Endodermal cell (in vitro differentiated cells): ENCODE data around the gene MKRN2OS. TPM values are rescaled to one million over a fixed set of nuclear protein-coding genes. Genes with fewer than 3 reads are reported as not detected.

Experiments
- DNase-seq: peaks from one replicate; pipeline ENCODE4 v3.0.0-alpha.2; 2017
- H3K27ac ChIP-seq: 2 replicates; pipeline ENCODE4 v1.5.1; 2013; ENCODE audit warnings: mild to moderate bottlenecking, low read depth, low read length, moderate library complexity
- H3K27me3 ChIP-seq: 2 replicates; pipeline ENCODE4 v1.6.1; 2013; ENCODE audit warnings: mild to moderate bottlenecking, low read length, moderate library complexity; ENCODE audit not compliant: insufficient read depth, control insufficient read depth, poor library complexity, severe bottlenecking
- H3K36me3 ChIP-seq: 2 replicates; pipeline ENCODE4 v1.7.0; 2013; ENCODE audit warnings: mild to moderate bottlenecking, low read length, moderate library complexity; ENCODE audit not compliant: control insufficient read depth, insufficient read depth
- H3K4me1 ChIP-seq: one replicate; pipeline ENCODE4 v1.7.0; 2013; ENCODE audit warnings: low read length; ENCODE audit not compliant: control insufficient read depth, insufficient read depth
- H3K4me3 ChIP-seq: 2 replicates; pipeline ENCODE4 v1.5.1; 2013; ENCODE audit warnings: mild to moderate bottlenecking, low read length, moderate library complexity
- H3K9ac ChIP-seq: 2 replicates; pipeline ENCODE4 v1.6.1; 2013; ENCODE audit warnings: mild to moderate bottlenecking, low read length, moderate library complexity; ENCODE audit not compliant: poor library complexity, severe bottlenecking; ENCODE audit errors: extremely low read depth
- H3K9me3 ChIP-seq: 2 replicates; pipeline ENCODE4 v1.6.1; 2013; ENCODE audit warnings: mild to moderate bottlenecking, low read length, moderate library complexity; ENCODE audit not compliant: control insufficient read depth
- H3K27ac Mint-ChIP-seq: 2 replicates; pipeline ENCODE4 v1.8.0; 2020; ENCODE audit warnings: mixed read lengths
- H3K27me3 Mint-ChIP-seq: 2 replicates; pipeline ENCODE4 v1.8.0; 2021; ENCODE audit warnings: mild to moderate bottlenecking, mixed read lengths; ENCODE audit not compliant: insufficient read depth
- H3K36me3 Mint-ChIP-seq: 2 replicates; pipeline ENCODE4 v1.8.0; 2020; ENCODE audit warnings: low read depth, mixed read lengths
- H3K4me1 Mint-ChIP-seq: 2 replicates; pipeline ENCODE4 v1.8.0; 2020; ENCODE audit warnings: mixed read lengths
- H3K4me3 Mint-ChIP-seq: 2 replicates; pipeline ENCODE4 v1.8.0; 2020; ENCODE audit warnings: mild to moderate bottlenecking, moderate library complexity, mixed read lengths
- H3K9me3 Mint-ChIP-seq: 2 replicates; pipeline ENCODE4 v1.8.0; 2020; ENCODE audit warnings: mild to moderate bottlenecking, mixed read lengths
- CTCF ChIP-seq: fragments of 200-600 bp; sonication (generic); conservative IDR thresholded peaks from 2 replicates; pipeline ENCODE4 v1.5.0; 2021; ENCODE audit warnings: antibody characterized with exemption, mild to moderate bottlenecking
- WGBS, 2 experiments: methylation state at CpG; one replicate each; pipeline versions ENCODE4 v1.1.5 to v1.1.7; 2013; ENCODE audit warnings: missing lambda C conversion rate in 2 of 2, mixed read lengths in 1 of 2; ENCODE audit not compliant: insufficient coverage in 1 of 2, insufficient read length in 1 of 2; 5-methylcytosine and 5-hydroxymethylcytosine counted together
- long read RNA-seq, 4 experiments: library from polyadenylated mRNA in 2 of 4; library from RNA in 1 of 4; library from capped mRNA in 1 of 4; stranded (forward) in 3 of 4; unstranded in 1 of 4; transcript quantifications; one replicate each; pipeline ENCODE4 v2.0.0, GENCODE V29; 2020 to 2021; ENCODE audit warnings: inconsistent platforms in 1 of 4
- polyA plus RNA-seq, 2 experiments: library from polyadenylated mRNA; stranded (reverse); fragments of 50-300 nt; gene quantifications; one replicate each; pipeline ENCODE4 v1.2.3, GENCODE V29; 2013
- total RNA-seq, 2 donors: library from RNA; stranded (reverse); fragmentation: NEBNext Ultra II Directional in 1 of 2; extraction: Animal tissue kit (Norgen Biotek cat#: 25700) in 1 of 2; gene quantifications; 2 replicates in 1 of 2; 3 replicates in 1 of 2; pipeline ENCODE4 v1.2.1, GENCODE V29; 2021

Gene MKRN2OS
- under 1 TPM in 1 of 2 donors, not detected in 1; 0.84 TPM for total RNA-seq
- polyA plus RNA-seq (2013, experiment 1 of 2): not detected
- polyA plus RNA-seq (2013, experiment 2 of 2): not detected
- long read RNA-seq, experiment 1: 0 reads
- long read RNA-seq, experiment 2, partial matches to known transcripts: 0 of 2 reads
- long read RNA-seq, experiment 2, other reads (novel, unspliced or antisense): 0 of 2 reads
- long read RNA-seq, experiment 3: 0 reads
- long read RNA-seq, experiment 4, partial matches to known transcripts: 0 of 1 reads
- long read RNA-seq, experiment 4, other reads (novel, unspliced or antisense): 0 of 1 reads

- 60 to 73% methylated on average over 1 to 4 of the region's 4 CpGs for WGBS, 2 experiments
- H3K4me1 Mint-ChIP-seq: peaks cover 20% of the 10 kb centered on the region
- TF ChIP-seq CTCF: no peak
- Histone ChIP-seq H3K27ac (no peak within 1 kb of the TSS), H3K27me3 (peaks cover 6% of the 10 kb centered on the region), H3K4me1 (peaks cover 9% of the 10 kb centered on the region), H3K9ac (peak within 1 kb of the TSS; percentile 28), H3K36me3 (no peaks in the 10 kb centered on the region), H3K4me3 (peak within 1 kb of the TSS; percentile 45), H3K9me3 (no peaks in the 10 kb centered on the region)
- H3K4me3 Mint-ChIP-seq: peak within 1 kb of the TSS; percentile 41
- no peaks in the 10 kb centered on the region for H3K9me3 Mint-ChIP-seq
- no peaks in the 10 kb centered on the region for H3K36me3 Mint-ChIP-seq
- H3K27me3 Mint-ChIP-seq: peaks cover 4% of the 10 kb centered on the region
- peak within 1 kb of the TSS; percentile 79 for H3K27ac Mint-ChIP-seq
- peak; percentile 75 for DNase-seq
Measured at GRCh38 chr3:12545473-12545791, at the start of gene MKRN2OS. MKRN2OS (minus strand) TSS chr3:12545499; CDS start chr3:12545464, 35 bp downstream.

- Histone ChIP-seq H3K27me3 (no peaks in the 10 kb centered on the region), H3K9me3 (no peaks in the 10 kb centered on the region), H3K4me3 (no peak overlapping the region), H3K36me3 (peaks cover 93% of the 10 kb centered on the region), H3K9ac (no peak overlapping the region), H3K27ac (no peak overlapping the region), H3K4me1 (no peaks in the 10 kb centered on the region)
- no peaks in the 10 kb centered on the region for H3K9me3 Mint-ChIP-seq
- no peaks in the 10 kb centered on the region for H3K4me1 Mint-ChIP-seq
- WGBS, 2 experiments: 94 to 95% methylated on average over 3 of the region's 3 CpGs
- no peaks in the 10 kb centered on the region for H3K27me3 Mint-ChIP-seq
- DNase-seq: no peak
- peaks cover 80% of the 10 kb centered on the region for H3K36me3 Mint-ChIP-seq
- no peak for TF ChIP-seq CTCF
- no peak overlapping the region for H3K4me3 Mint-ChIP-seq
- peak overlapping the region; percentile 72 for H3K27ac Mint-ChIP-seq
Measured at GRCh38 chr3:12593473-12593872, 48.2 kb upstream of the MKRN2OS start.

GRCh38 chr3:12591997-12592715, 46.9 kb upstream of the MKRN2OS start:
- Mint-ChIP-seq H3K4me1 (no peaks in the 10 kb centered on the region), H3K4me3 (no peak overlapping the region), H3K27me3 (no peaks in the 10 kb centered on the region), H3K36me3 (peaks cover 75% of the 10 kb centered on the region), H3K27ac (peak overlapping the region; percentile 42), H3K9me3 (no peaks in the 10 kb centered on the region)
- H3K4me1 ChIP-seq: no peaks in the 10 kb centered on the region
- peaks cover 92% of the 10 kb centered on the region for H3K36me3 ChIP-seq
- TF ChIP-seq CTCF: no peak
- WGBS, 2 experiments: 94 to 95% methylated on average over 3 to 4 of the region's 4 CpGs
- no peak overlapping the region for H3K4me3 ChIP-seq
- no peak overlapping the region for H3K27ac ChIP-seq
- no peak overlapping the region for H3K9ac ChIP-seq
- DNase-seq: no peak
- H3K27me3 ChIP-seq: no peaks in the 10 kb centered on the region
- H3K9me3 ChIP-seq: no peaks in the 10 kb centered on the region
